Fibroblast of mammary gland (primary cell): ENCODE results near the gene MBP.

Experiments used
- DNase-seq: peaks from one replicate; pipeline ENCODE4 v3.0.0-alpha.2; 2010; ENCODE audit warnings: low read depth
- H3K4me3 ChIP-seq: 2 replicates; pipeline ENCODE4 v1.5.1; 2011; ENCODE audit warnings: low read depth, mild to moderate bottlenecking, low read length, moderate library complexity; ENCODE audit not compliant: control insufficient read depth
- CTCF ChIP-seq: conservative IDR thresholded peaks from 2 replicates; pipeline ENCODE4 v1.5.1; 2011; ENCODE audit warnings: low read depth, low read length, inconsistent platforms; ENCODE audit not compliant: control insufficient read depth, insufficient read depth

The MBP gene

GRCh38 chr18:76977684-76978232 is 154.8 kb downstream of the MBP start:
- TF ChIP-seq CTCF = no peak

GRCh38 chr18:76977108-76977621 is 155.4 kb downstream of the MBP start:
- TF ChIP-seq CTCF = no peak
- H3K4me3 ChIP-seq = no peak overlapping the region

More at GRCh38 chr18:76977684-76978232, 154.8 kb downstream of the MBP start:
- no peak for DNase-seq
- no peak overlapping the region for H3K4me3 ChIP-seq

GRCh38 chr18:76975577-76976110 is 156.9 kb downstream of the MBP start:
- no peak overlapping the region for H3K4me3 ChIP-seq
- no peak for TF ChIP-seq CTCF
- no peak for DNase-seq

More at GRCh38 chr18:76977108-76977621, 155.4 kb downstream of the MBP start:
- no peak for DNase-seq

GRCh38 chr18:76974386-76974785 is 158.2 kb downstream of the MBP start:
- no peak for DNase-seq
- TF ChIP-seq CTCF = no peak
- no peak overlapping the region for H3K4me3 ChIP-seq

GRCh38 chr18:76973520-76974266 is 158.9 kb downstream of the MBP start:
- no peak for TF ChIP-seq CTCF
- DNase-seq = no peak
- H3K4me3 ChIP-seq = no peak overlapping the region

- DNase-seq = no peak
- TF ChIP-seq CTCF = no peak
- no peak overlapping the region for H3K4me3 ChIP-seq
These were observed 159.6 kb downstream of the MBP start for GRCh38 chr18:76972846-76973519.
